ENCODE measurements around the gene SYNE1.
"Not testable (repeated sequence)": the region's sequence is repeated elsewhere in the genome, so short reads cannot be mapped to it uniquely, and the experiment has no call there.

Gene SYNE1

GRCh38 chr6:152637296-152638047 is at the start of gene SYNE1:
TSS of gene SYNE1 (minus strand) at chr6:152637362. CDS start at chr6:152628331, 9,031 bp downstream.
- DNase-seq (ENCODE audit: low spot score) = no peak

GRCh38 chr6:152685819-152686218 is 48.7 kb upstream of the SYNE1 start:
- DNase-seq (ENCODE audit: low spot score) = no peak

- not testable (repeated sequence) for DNase-seq (ENCODE audit: low spot score)
Observed at GRCh38 chr6:152682935-152683334, 45.8 kb upstream of the SYNE1 start.

GRCh38 chr6:152682141-152682540 is 45.0 kb upstream of the SYNE1 start:
- DNase-seq (ENCODE audit: low spot score) = no peak

GRCh38 chr6:152680879-152681517 is 43.8 kb upstream of the SYNE1 start:
- no peak for DNase-seq (ENCODE audit: low spot score)

- DNase-seq (ENCODE audit: low spot score) = no peak
Observed at GRCh38 chr6:152680151-152680550, 43.0 kb upstream of the SYNE1 start.

- no peak for DNase-seq (ENCODE audit: low spot score)
Observed at GRCh38 chr6:152673236-152673635, 36.1 kb upstream of the SYNE1 start.

GRCh38 chr6:152671171-152671570 is 34.0 kb upstream of the SYNE1 start:
- no peak for DNase-seq (ENCODE audit: low spot score)

- peak; percentile 18 for DNase-seq (ENCODE audit: low spot score)
Observed at GRCh38 chr6:152669895-152670294, 32.7 kb upstream of the SYNE1 start.

GRCh38 chr6:152661776-152662175 is 24.6 kb upstream of the SYNE1 start:
- DNase-seq (ENCODE audit: low spot score) = no peak

GRCh38 chr6:152651986-152652385 is 14.8 kb upstream of the SYNE1 start:
- DNase-seq (ENCODE audit: low spot score) = no peak

- DNase-seq (ENCODE audit: low spot score) = peak; percentile 35
Observed at GRCh38 chr6:152648105-152648504, 10.9 kb upstream of the SYNE1 start.

GRCh38 chr6:152646732-152647131 is 9.6 kb upstream of the SYNE1 start:
- not testable (repeated sequence) for DNase-seq (ENCODE audit: low spot score)

- DNase-seq (ENCODE audit: low spot score) = peak; percentile 80
Observed at GRCh38 chr6:152642578-152643375, 5.6 kb upstream of the SYNE1 start.

GRCh38 chr6:152636609-152637295 is 410 bp downstream of the SYNE1 start:
- peak; percentile 37 for DNase-seq (ENCODE audit: low spot score)

GRCh38 chr6:152636021-152636608 is 1.0 kb downstream of the SYNE1 start:
- peak; percentile 70 for DNase-seq (ENCODE audit: low spot score)

GRCh38 chr6:152634773-152635172 is 2.4 kb downstream of the SYNE1 start:
- no peak for DNase-seq (ENCODE audit: low spot score)

- no peak for DNase-seq (ENCODE audit: low spot score)
Observed at GRCh38 chr6:152632121-152632782, 4.9 kb downstream of the SYNE1 start.

- DNase-seq (ENCODE audit: low spot score) = no peak
Observed at GRCh38 chr6:152631376-152631775, 5.8 kb downstream of the SYNE1 start.

- DNase-seq (ENCODE audit: low spot score) = no peak
Observed at GRCh38 chr6:152630832-152631231, 6.3 kb downstream of the SYNE1 start.

- DNase-seq (ENCODE audit: low spot score) = no peak
Observed at GRCh38 chr6:152625213-152625612, 11.9 kb downstream of the SYNE1 start.

Data from Ammon's horn (tissue), 1 donor.